Adrenal gland (tissue), 5 donors: ENCODE measurements around the gene HBA1.

Experiments
- CTCF ChIP-seq, 6 experiments: fragments of 450-650 bp in 4 of 6; fragments of 200-600 bp in 2 of 6; sonication (generic) in 1 of 6; IDR thresholded peaks; 1 replicate in 5 of 6; 2 replicates in 1 of 6; pipeline versions ENCODE4 v1.5.1 to v1.8.0; 2016 to 2021; ENCODE audit warnings: antibody characterized with exemption in 6 of 6, mild to moderate bottlenecking in 2 of 6, moderate library complexity in 1 of 6
- POLR2A ChIP-seq, 2 donors: fragments of 450-650 bp; IDR thresholded peaks; one replicate each; pipeline ENCODE4 v1.6.1; 2017; ENCODE audit warnings: antibody characterized with exemption in 2 of 2, mild to moderate bottlenecking in 2 of 2, moderate library complexity in 1 of 2
- donor health status: DM: no; HTN: no; CAD: no.

- TF ChIP-seq CTCF (IDR thresholded peaks at IDR 0.05) (no peak), POLR2A (IDR thresholded peaks at IDR 0.05) (no peak)
Measured at GRCh38 chr16:146646-147045, 29.8 kb upstream of the HBA1 start.
